ENCODE measurements around the gene KIF26A.

KIF26A gene

GRCh38 chr14:104140213-104140462 lies 1.8 kb downstream of the KIF26A start:
- Histone ChIP-seq H3K9ac (ENCODE audit: low read length) (peak overlapping the region; percentile 78), H3K4ac (ENCODE audit: low read depth, low read length) (no peak overlapping the region), H3K4me1 (ENCODE audit: control insufficient read depth, low read depth, low read length) (peaks cover 3% of the 10 kb centered on the region), H3K27me3 (ENCODE audit: insufficient read depth, low read length, poor library complexity) (peaks cover 17% of the 10 kb centered on the region), H4K5ac (ENCODE audit: low read length) (no peak overlapping the region), H3K4me2 (ENCODE audit: low read length) (peak overlapping the region; percentile 4), H3K4me3 (ENCODE audit: low read length) (no peak overlapping the region), H3K79me1 (ENCODE audit: low read length) (peaks cover 13% of the 10 kb centered on the region), H3K27ac (ENCODE audit: low read depth, low read length) (no peak overlapping the region), H3K23ac (ENCODE audit: low read length) (no peak overlapping the region), H4K8ac (ENCODE audit: low read depth, low read length) (no peak overlapping the region), H2BK5ac (ENCODE audit: low read length) (no peak overlapping the region), H3K36me3 (ENCODE audit: control insufficient read depth, insufficient read depth, low read length) (no peaks in the 10 kb centered on the region), H2BK120ac (ENCODE audit: low read depth, low read length) (no peak overlapping the region), H3K18ac (ENCODE audit: low read length) (peak overlapping the region; percentile 34), H2AK5ac (ENCODE audit: low read length) (no peak overlapping the region), H2BK15ac (replicated peaks; ENCODE audit: low read depth) (no peak overlapping the region), H3K56ac (ENCODE audit: low read length) (peak overlapping the region; percentile 86), H3K79me2 (ENCODE audit: control insufficient read depth, insufficient read depth, low read length) (peaks cover 23% of the 10 kb centered on the region)
- no peak for DNase-seq
- no CpG with 5 or more reads among the region's 6 CpGs for WGBS (ENCODE audit: extremely low coverage, insufficient coverage, low lambda C conversion rate)

- Histone ChIP-seq H3K4me1 (ENCODE audit: control insufficient read depth, low read depth, low read length) (no peaks in the 10 kb centered on the region), H3K23ac (ENCODE audit: low read length) (no peak overlapping the region), H3K36me3 (ENCODE audit: control insufficient read depth, insufficient read depth, low read length) (no peaks in the 10 kb centered on the region), H2AK5ac (ENCODE audit: low read length) (no peak overlapping the region), H3K18ac (ENCODE audit: low read length) (no peak overlapping the region), H3K9ac (ENCODE audit: low read length) (peak overlapping the region; percentile 78), H2BK120ac (ENCODE audit: low read depth, low read length) (no peak overlapping the region), H3K4me3 (ENCODE audit: low read length) (no peak overlapping the region), H3K4ac (ENCODE audit: low read depth, low read length) (no peak overlapping the region), H4K5ac (ENCODE audit: low read length) (no peak overlapping the region), H3K79me2 (ENCODE audit: control insufficient read depth, insufficient read depth, low read length) (peaks cover 23% of the 10 kb centered on the region), H3K56ac (ENCODE audit: low read length) (peak overlapping the region; percentile 86), H2BK5ac (ENCODE audit: low read length) (no peak overlapping the region), H3K4me2 (ENCODE audit: low read length) (peak overlapping the region; percentile 4), H2BK15ac (replicated peaks; ENCODE audit: low read depth) (no peak overlapping the region), H3K27me3 (ENCODE audit: insufficient read depth, low read length, poor library complexity) (peaks cover 14% of the 10 kb centered on the region), H4K8ac (ENCODE audit: low read depth, low read length) (no peak overlapping the region), H3K27ac (ENCODE audit: low read depth, low read length) (no peak overlapping the region), H3K79me1 (ENCODE audit: low read length) (peaks cover 13% of the 10 kb centered on the region)
- WGBS (ENCODE audit: extremely low coverage, insufficient coverage, low lambda C conversion rate), result no CpG with 5 or more reads among the region's 12 CpGs
- DNase-seq, result no peak
Measured at GRCh38 chr14:104140463-104141331, 2.3 kb downstream of the KIF26A start.

GRCh38 chr14:104141621-104142091 lies 3.3 kb downstream of the KIF26A start:
- H3K4me2 ChIP-seq (ENCODE audit: low read length), result no peak overlapping the region
- H3K27me3 ChIP-seq (ENCODE audit: insufficient read depth, low read length, poor library complexity), result peaks cover 7% of the 10 kb centered on the region
- H4K8ac ChIP-seq (ENCODE audit: low read depth, low read length), result no peak overlapping the region
- peaks cover 23% of the 10 kb centered on the region for H3K79me2 ChIP-seq (ENCODE audit: control insufficient read depth, insufficient read depth, low read length)
- no peaks in the 10 kb centered on the region for H3K4me1 ChIP-seq (ENCODE audit: control insufficient read depth, low read depth, low read length)
- no peak overlapping the region for H2BK120ac ChIP-seq (ENCODE audit: low read depth, low read length)
- H3K4ac ChIP-seq (ENCODE audit: low read depth, low read length), result no peak overlapping the region
- no peak overlapping the region for H2BK5ac ChIP-seq (ENCODE audit: low read length)
- DNase-seq, result no peak
- peak overlapping the region; percentile 42 for H3K56ac ChIP-seq (ENCODE audit: low read length)
- no peak overlapping the region for H3K4me3 ChIP-seq (ENCODE audit: low read length)
- WGBS (ENCODE audit: extremely low coverage, insufficient coverage, low lambda C conversion rate), result no CpG with 5 or more reads among the region's 15 CpGs
- H3K36me3 ChIP-seq (ENCODE audit: control insufficient read depth, insufficient read depth, low read length), result no peaks in the 10 kb centered on the region
- no peak overlapping the region for H2AK5ac ChIP-seq (ENCODE audit: low read length)
- H3K18ac ChIP-seq (ENCODE audit: low read length), result no peak overlapping the region
- H2BK15ac ChIP-seq (replicated peaks; ENCODE audit: low read depth), result no peak overlapping the region
- peaks cover 13% of the 10 kb centered on the region for H3K79me1 ChIP-seq (ENCODE audit: low read length)
- peak overlapping the region; percentile 45 for H3K23ac ChIP-seq (ENCODE audit: low read length)
- no peak overlapping the region for H3K9ac ChIP-seq (ENCODE audit: low read length)
- H3K27ac ChIP-seq (ENCODE audit: low read depth, low read length), result no peak overlapping the region
- H4K5ac ChIP-seq (ENCODE audit: low read length), result no peak overlapping the region

- H3K79me1 ChIP-seq (ENCODE audit: low read length), result peaks cover 16% of the 10 kb centered on the region
- no CpG with 5 or more reads among the region's 11 CpGs for WGBS (ENCODE audit: extremely low coverage, insufficient coverage, low lambda C conversion rate)
- H4K8ac ChIP-seq (ENCODE audit: low read depth, low read length), result no peak overlapping the region
- no peak overlapping the region for H4K5ac ChIP-seq (ENCODE audit: low read length)
- DNase-seq, result no peak
- no peak overlapping the region for H3K4ac ChIP-seq (ENCODE audit: low read depth, low read length)
- no peak overlapping the region for H2BK5ac ChIP-seq (ENCODE audit: low read length)
- H3K27me3 ChIP-seq (ENCODE audit: insufficient read depth, low read length, poor library complexity), result no peaks in the 10 kb centered on the region
- H3K9ac ChIP-seq (ENCODE audit: low read length), result no peak overlapping the region
- H3K36me3 ChIP-seq (ENCODE audit: control insufficient read depth, insufficient read depth, low read length), result no peaks in the 10 kb centered on the region
- no peak overlapping the region for H3K27ac ChIP-seq (ENCODE audit: low read depth, low read length)
- no peak overlapping the region for H3K4me3 ChIP-seq (ENCODE audit: low read length)
- H3K4me2 ChIP-seq (ENCODE audit: low read length), result no peak overlapping the region
- no peaks in the 10 kb centered on the region for H3K4me1 ChIP-seq (ENCODE audit: control insufficient read depth, low read depth, low read length)
- peak overlapping the region; percentile 45 for H3K23ac ChIP-seq (ENCODE audit: low read length)
- no peak overlapping the region for H3K56ac ChIP-seq (ENCODE audit: low read length)
- H2AK5ac ChIP-seq (ENCODE audit: low read length), result no peak overlapping the region
- H3K18ac ChIP-seq (ENCODE audit: low read length), result no peak overlapping the region
- H2BK120ac ChIP-seq (ENCODE audit: low read depth, low read length), result no peak overlapping the region
- peaks cover 26% of the 10 kb centered on the region for H3K79me2 ChIP-seq (ENCODE audit: control insufficient read depth, insufficient read depth, low read length)
- H2BK15ac ChIP-seq (replicated peaks; ENCODE audit: low read depth), result no peak overlapping the region
Measured at GRCh38 chr14:104142136-104142945, 4.0 kb downstream of the KIF26A start.

- Histone ChIP-seq H3K4ac (ENCODE audit: low read depth, low read length) (no peak overlapping the region), H2AK5ac (ENCODE audit: low read length) (no peak overlapping the region), H4K8ac (ENCODE audit: low read depth, low read length) (no peak overlapping the region), H2BK5ac (ENCODE audit: low read length) (no peak overlapping the region), H3K23ac (ENCODE audit: low read length) (no peak overlapping the region), H3K27ac (ENCODE audit: low read depth, low read length) (no peak overlapping the region), H3K4me1 (ENCODE audit: control insufficient read depth, low read depth, low read length) (no peaks in the 10 kb centered on the region), H3K56ac (ENCODE audit: low read length) (no peak overlapping the region), H3K4me3 (ENCODE audit: low read length) (no peak overlapping the region), H2BK120ac (ENCODE audit: low read depth, low read length) (no peak overlapping the region), H3K36me3 (ENCODE audit: control insufficient read depth, insufficient read depth, low read length) (no peaks in the 10 kb centered on the region), H3K18ac (ENCODE audit: low read length) (no peak overlapping the region), H2BK15ac (replicated peaks; ENCODE audit: low read depth) (no peak overlapping the region), H3K4me2 (ENCODE audit: low read length) (no peak overlapping the region), H3K9ac (ENCODE audit: low read length) (no peak overlapping the region), H3K79me2 (ENCODE audit: control insufficient read depth, insufficient read depth, low read length) (peaks cover 28% of the 10 kb centered on the region), H3K27me3 (ENCODE audit: insufficient read depth, low read length, poor library complexity) (no peaks in the 10 kb centered on the region), H4K5ac (ENCODE audit: low read length) (no peak overlapping the region), H3K79me1 (ENCODE audit: low read length) (peaks cover 16% of the 10 kb centered on the region)
- WGBS (ENCODE audit: extremely low coverage, insufficient coverage, low lambda C conversion rate), result no CpG with 5 or more reads among the region's 16 CpGs
- DNase-seq, result no peak
Measured at GRCh38 chr14:104142946-104143470, 4.6 kb downstream of the KIF26A start.
